GM19023 (cell line): ENCODE data around the gene IFI6.

Experiments used
- ATAC-seq: cut with Tn5 transposase; IDR thresholded peaks from one replicate; pipeline ENCODE4 v1.9.1; 2021; ENCODE audit warnings: mild to moderate bottlenecking, moderate library complexity; ENCODE audit not compliant: unreplicated experiment

IFI6 gene

GRCh38 chr1:27676410-27676809, 4.4 kb upstream of the IFI6 start:
- ATAC-seq, result no peak

GRCh38 chr1:27672750-27673112, 739 bp upstream of the IFI6 start:
- no peak for ATAC-seq

- ATAC-seq, result no peak
Measured at GRCh38 chr1:27669876-27670275, 2.1 kb downstream of the IFI6 start.

DNA sequence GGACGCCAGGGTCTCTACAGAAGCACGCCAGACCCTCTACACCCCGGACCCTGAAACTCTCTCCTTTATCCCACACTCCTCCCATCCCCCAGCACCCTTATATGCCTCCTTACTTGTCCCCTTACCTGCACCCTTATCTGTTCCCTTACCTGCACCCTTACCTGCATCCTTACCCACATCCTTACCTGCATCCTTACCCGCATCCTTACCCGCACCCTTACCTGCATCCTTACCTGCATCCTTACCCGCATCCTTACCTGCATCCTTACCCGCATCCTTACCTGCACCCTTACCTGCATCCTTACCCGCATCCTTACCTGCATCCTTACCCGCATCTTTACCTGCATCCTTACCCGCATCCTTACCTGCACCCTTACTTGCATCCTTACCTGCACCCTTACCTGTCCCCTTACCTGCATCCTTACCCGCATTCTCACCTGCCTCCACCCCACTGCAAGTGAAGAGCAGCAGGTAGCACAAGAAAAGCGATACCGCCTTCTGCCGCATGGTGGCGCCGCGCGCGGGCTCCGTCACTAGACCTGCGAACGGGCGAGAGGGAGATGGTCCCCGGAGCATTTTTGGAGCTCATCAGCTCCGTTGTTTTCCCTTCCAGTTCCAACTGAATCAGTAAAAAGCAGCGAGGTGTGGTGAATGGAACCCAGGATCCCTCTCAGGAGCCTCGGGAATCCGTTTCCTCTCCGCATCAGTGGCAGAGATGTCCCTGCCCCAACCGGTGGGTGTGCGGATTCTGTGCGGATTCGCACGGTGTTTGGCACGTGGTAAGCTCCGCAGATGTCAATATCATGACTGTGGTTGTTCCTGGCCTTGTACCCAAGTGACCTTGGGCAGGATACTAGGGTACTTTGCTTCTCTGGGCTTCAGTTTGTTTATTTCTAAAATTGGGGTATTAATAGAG, 2.9 kb downstream of the IFI6 start:
- ATAC-seq, result no peak

DNA sequence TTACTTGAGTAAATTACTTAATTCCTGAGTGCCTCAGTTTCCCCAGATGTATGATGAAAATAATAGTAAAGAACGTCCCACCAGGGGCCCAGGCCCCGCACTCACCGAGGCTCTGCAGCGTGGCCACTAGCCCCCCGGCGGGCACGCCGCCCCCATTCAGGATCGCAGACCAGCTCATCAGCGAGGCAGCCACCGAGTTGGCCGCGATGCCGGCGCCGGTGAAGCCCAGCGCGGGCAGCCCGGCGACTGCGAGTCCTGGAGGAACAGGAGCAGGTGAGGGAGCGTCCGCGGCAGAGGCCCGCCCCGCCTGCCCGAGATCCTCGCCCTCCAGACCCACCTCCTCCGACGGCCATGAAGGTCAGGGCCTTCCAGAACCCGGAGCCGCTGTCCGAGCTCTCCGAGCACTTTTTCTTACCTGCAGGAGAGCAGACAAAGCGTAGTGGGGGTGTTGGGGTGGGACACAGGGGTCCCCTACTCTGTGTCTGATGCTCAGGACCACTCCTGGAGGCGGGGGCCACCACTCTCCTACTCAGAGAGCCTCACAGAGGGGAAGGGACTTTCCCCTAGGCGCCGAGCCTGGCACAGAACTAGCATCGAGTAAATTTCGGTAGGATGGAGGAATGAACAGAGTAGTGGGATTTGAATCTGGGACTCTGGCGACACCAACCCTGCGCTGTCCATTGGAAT, 3.7 kb downstream of the IFI6 start:
- ATAC-seq, result no peak

DNA sequence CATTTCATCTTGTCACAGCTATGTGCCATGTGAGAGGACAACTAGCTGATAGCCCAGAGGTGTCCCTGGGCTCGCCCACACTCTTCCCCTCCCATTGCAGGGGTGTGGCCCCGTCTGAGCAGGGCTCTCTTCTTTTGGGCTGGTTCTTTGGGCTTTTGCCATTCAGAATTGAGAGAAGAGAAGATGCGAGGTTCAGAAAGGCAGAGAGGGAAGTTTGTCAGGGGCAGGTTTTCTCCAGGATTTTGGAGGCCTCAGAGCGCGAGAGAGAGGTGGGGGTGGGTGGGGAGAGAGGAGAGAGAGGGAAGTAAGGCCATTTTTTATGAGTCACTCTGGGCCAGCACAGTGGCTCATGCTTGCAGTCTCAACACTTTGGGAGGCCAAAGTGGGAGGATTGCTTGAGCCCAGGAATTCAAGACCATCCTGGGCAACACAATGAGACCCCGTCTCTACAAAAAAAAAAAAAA, 5.2 kb downstream of the IFI6 start:
- no peak for ATAC-seq

DNA sequence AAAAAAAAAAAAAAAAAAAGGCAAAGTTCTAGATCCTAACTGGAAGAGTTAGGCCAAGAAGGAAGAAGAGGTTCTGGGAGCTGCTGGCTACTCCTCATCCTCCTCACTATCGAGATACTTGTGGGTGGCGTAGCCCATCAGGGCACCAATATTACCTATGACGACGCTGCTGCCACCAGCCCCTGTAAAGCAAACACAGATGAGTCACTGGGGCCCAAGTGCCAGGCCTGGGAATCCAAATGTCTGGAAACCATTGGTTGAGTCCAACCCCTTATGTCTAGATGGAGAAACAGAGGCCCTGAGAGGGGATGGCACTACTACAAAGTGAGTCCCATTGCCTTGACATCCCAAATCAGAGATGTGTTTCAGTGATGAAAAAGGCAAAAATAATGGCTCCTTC, 5.7 kb downstream of the IFI6 start:
- no peak for ATAC-seq

- no peak for ATAC-seq
Measured at GRCh38 chr1:27665016-27665651, 6.9 kb downstream of the IFI6 start.

DNA sequence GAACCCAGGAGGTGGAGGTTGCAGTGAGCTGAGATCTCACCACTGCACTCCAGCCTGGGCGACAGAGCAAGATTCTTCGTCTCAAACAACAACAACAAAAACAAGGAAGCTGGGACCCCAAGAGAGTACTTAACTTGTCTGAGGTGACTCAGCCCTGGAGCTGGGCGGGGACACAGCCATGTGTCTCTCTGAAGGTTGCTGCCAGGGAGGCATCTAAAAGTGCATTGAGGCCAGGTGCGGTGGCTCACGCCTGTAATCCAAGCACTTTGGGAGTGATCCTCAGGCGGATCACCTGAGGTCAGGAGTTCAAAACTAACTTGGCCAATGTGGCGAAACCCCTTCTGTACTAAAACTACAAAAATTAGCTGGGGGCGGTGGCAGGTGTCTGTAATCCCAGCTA, 7.7 kb downstream of the IFI6 start:
- ATAC-seq, result no peak

- peak; percentile 31 for ATAC-seq
Measured at GRCh38 chr1:27662707-27663393, 9.1 kb downstream of the IFI6 start.

GRCh38 chr1:27662261-27662660, 9.7 kb downstream of the IFI6 start:
- ATAC-seq, result no peak

- ATAC-seq, result no peak
Measured at GRCh38 chr1:27661412-27662075, 10.4 kb downstream of the IFI6 start.

DNA sequence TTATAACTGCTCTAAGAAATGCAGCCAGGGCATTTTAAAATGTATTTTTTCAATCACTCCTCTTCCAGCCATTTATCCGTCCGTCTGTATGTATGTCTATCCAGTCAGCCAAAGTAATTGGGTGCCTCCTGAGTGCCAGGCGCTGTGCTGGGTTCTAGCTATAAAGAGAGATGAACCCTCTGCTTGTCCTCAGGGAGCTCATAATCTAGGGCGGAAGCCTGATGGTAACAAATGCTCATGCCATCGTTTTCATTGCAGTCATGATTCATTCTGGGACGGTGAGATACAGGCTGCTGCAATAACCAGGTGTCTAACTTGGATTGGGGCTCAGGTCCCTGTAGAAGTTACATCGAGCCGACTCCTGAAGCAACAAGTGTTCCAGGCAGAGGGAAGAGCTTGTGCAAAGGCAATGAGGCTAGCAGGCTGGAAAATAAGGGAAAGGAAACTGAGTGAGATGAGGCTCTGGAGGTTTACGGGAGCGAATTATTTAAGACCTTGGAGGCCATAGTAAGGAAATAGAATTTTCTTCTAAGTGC, 11.6 kb downstream of the IFI6 start:
- no peak for ATAC-seq

DNA sequence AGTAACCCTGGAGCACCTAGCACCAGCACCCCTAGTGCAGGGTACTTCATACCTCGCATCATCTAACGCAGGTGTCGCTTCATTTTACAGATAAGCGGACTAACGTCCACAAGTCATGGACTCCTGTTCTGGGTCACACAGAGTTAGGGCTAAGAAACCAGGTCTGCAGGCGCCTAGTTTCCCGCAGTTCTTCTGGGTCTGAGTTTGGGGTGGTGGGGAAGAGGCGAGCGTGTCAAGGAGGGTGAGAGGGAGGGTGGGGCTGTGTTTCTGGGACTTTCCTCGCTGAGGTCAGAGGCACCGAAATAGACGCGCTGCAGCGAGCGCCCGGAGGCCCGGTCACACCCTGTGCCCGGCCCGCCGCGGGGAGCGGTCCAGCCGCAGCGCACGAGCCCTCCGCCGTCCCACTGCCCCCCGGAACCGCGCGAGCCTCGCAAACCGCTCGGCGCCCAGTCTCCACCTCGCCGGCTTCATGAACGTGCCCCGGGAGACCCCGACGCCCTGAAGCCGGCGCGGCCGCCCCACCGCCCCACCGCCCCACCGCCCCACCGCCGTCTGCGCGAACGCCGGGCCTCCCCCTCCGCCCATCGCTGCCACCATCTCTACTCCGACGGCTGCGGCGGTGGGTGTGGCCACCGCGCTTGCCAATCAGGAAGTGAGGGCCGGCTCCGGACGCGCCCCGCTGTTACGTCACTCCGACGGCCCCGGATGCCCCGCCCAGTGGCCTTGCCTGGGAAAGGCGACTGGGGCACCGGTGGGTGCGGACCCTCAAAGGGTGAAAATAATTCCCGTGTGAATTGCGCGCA, 12.3 kb downstream of the IFI6 start:
- peak; percentile 70 for ATAC-seq

- peak; percentile 6 for ATAC-seq
Measured at GRCh38 chr1:27658951-27659496, 13.0 kb downstream of the IFI6 start.

GRCh38 chr1:27656157-27656893, 15.7 kb downstream of the IFI6 start:
- ATAC-seq, result no peak

DNA sequence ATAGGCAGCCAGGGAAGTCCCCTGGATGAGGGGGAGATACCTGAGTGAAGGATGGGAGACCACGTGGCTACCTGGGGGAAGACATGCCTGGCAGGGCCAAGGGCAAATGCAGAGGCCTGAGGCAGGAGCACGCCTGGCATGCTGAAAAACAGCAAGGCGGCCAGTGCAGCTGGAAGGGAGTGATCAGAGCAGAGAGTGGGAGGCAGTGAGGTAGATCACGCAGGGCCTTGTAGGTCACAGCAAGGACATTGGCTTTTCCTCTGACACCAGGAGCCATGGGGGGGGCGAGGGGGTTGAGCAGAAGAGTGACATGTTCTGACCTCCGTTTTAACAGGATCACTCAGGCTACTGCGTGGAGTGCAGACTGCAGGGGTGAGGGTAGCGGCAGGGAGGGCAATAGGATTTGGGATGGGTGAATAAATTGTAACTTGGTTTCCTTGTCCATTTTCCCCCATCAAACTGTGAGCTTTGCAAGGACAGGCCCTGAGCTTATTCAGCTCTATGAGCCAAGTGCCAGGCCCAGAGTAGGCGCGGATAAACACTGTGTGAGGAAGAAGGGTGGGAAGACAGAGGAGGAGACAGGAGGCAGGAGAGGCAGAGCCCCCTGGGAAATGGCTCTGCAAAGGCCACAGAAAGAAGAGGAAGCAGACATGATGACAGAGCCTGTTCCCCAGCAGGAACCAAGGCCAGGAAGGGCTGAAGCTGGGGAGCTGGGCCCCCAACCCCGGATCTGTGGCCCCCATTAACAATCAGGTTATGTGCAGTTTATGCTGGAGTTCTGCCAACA, 16.6 kb downstream of the IFI6 start:
- no peak for ATAC-seq
